SK-N-SH (cell line): Measurements from ENCODE around the gene ARHGAP20.

Experiments
- MEF2A ChIP-seq: IDR thresholded peaks from 2 replicates; pipeline ENCODE4 v1.4.0; 2012; ENCODE audit warnings: low read depth, borderline replicate concordance
- NFIC ChIP-seq: IDR thresholded peaks from 2 replicates; pipeline ENCODE4 v1.4.0; 2012; ENCODE audit warnings: borderline replicate concordance
- POLR2AphosphoS5 ChIP-seq: IDR thresholded peaks from 2 replicates; pipeline ENCODE4 v1.6.1; 2012; ENCODE audit warnings: low read depth, low read length
- RFX5 ChIP-seq: IDR thresholded peaks from 2 replicates; pipeline ENCODE4 v1.6.1; 2012; ENCODE audit warnings: mild to moderate bottlenecking, improper control_type of control experiment, low read length
- TAF1 ChIP-seq: IDR thresholded peaks from 2 replicates; pipeline ENCODE4 v1.6.1; 2012; ENCODE audit warnings: low read depth, mild to moderate bottlenecking, low read length, moderate library complexity, borderline replicate concordance
- TF ChIP-seq, protein P1 (sequence below): fragments of 200-600 bp; sonication (generic); IDR thresholded peaks from 2 replicates; pipeline ENCODE4 v1.6.1; 2017; ENCODE audit warnings: antibody characterized with exemption, mild to moderate bottlenecking, moderate library complexity
- TF ChIP-seq, protein P2 (sequence below): IDR thresholded peaks from 2 replicates; pipeline ENCODE4 v1.4.0; 2012; ENCODE audit warnings: low read depth

DNA sequence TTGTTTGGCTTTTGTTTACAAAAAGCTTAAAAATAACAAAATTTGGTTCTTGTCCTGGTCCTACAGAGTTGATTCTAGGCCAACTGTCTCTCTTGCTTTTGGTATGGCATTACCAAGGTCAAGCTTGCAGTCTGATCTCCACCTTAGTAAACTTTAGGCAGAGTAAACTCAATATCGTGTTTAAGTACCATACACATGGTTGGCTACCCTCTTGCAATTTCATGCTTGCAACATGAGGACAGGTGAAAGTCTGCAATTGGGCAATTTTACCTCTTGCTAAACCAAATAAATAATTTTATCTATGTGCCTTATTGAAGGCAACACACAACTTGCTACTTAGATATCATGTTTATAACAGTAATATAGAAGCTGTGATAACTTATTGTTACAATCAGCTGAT is 125.1 kb downstream of the ARHGAP20 start:
- TF ChIP-seq, protein P1, sequence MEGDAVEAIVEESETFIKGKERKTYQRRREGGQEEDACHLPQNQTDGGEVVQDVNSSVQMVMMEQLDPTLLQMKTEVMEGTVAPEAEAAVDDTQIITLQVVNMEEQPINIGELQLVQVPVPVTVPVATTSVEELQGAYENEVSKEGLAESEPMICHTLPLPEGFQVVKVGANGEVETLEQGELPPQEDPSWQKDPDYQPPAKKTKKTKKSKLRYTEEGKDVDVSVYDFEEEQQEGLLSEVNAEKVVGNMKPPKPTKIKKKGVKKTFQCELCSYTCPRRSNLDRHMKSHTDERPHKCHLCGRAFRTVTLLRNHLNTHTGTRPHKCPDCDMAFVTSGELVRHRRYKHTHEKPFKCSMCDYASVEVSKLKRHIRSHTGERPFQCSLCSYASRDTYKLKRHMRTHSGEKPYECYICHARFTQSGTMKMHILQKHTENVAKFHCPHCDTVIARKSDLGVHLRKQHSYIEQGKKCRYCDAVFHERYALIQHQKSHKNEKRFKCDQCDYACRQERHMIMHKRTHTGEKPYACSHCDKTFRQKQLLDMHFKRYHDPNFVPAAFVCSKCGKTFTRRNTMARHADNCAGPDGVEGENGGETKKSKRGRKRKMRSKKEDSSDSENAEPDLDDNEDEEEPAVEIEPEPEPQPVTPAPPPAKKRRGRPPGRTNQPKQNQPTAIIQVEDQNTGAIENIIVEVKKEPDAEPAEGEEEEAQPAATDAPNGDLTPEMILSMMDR = no peak
- TF ChIP-seq POLR2AphosphoS5 (no peak), RFX5 (no peak), NFIC (no peak), MEF2A (no peak), TAF1 (no peak)
- TF ChIP-seq, protein P2, sequence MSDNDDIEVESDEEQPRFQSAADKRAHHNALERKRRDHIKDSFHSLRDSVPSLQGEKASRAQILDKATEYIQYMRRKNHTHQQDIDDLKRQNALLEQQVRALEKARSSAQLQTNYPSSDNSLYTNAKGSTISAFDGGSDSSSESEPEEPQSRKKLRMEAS = no peak
